ENCODE results near the gene RIMS3. TPM values are rescaled to one million over a fixed set of nuclear protein-coding genes. Genes with fewer than 3 reads are reported as not detected.
"Not testable (repeated sequence)": the region's sequence is repeated elsewhere in the genome, so short reads cannot be mapped to it uniquely, and the experiment has no call there.

Gene RIMS3
- polyA plus RNA-seq, 1 experiment, result 0.33 TPM

GRCh38 chr1:40634901-40635655 lies 30.4 kb downstream of the RIMS3 start:
- Histone ChIP-seq H3K27ac (ENCODE audit: low read depth, low read length) (no peak overlapping the region), H3K4me3 (ENCODE audit: low read depth, low read length) (no peak overlapping the region), H3K9me3 (ENCODE audit: control insufficient read depth, insufficient read depth, low read length) (peaks cover 7% of the 10 kb centered on the region; the same call in 1 of the 2 replicates), H3K27me3 (ENCODE audit: control insufficient read depth, insufficient read depth, low read length) (peaks cover 10% of the 10 kb centered on the region)
- TF ChIP-seq, protein P1, sequence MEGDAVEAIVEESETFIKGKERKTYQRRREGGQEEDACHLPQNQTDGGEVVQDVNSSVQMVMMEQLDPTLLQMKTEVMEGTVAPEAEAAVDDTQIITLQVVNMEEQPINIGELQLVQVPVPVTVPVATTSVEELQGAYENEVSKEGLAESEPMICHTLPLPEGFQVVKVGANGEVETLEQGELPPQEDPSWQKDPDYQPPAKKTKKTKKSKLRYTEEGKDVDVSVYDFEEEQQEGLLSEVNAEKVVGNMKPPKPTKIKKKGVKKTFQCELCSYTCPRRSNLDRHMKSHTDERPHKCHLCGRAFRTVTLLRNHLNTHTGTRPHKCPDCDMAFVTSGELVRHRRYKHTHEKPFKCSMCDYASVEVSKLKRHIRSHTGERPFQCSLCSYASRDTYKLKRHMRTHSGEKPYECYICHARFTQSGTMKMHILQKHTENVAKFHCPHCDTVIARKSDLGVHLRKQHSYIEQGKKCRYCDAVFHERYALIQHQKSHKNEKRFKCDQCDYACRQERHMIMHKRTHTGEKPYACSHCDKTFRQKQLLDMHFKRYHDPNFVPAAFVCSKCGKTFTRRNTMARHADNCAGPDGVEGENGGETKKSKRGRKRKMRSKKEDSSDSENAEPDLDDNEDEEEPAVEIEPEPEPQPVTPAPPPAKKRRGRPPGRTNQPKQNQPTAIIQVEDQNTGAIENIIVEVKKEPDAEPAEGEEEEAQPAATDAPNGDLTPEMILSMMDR (IDR thresholded peaks at IDR 0.05; ENCODE audit: low read depth, low read length), result no peak
- ChIA-PET CTCF (no interaction called here), POLR2A (no interaction called here)
- no peak for DNase-seq (ENCODE audit: low read depth, low spot score)

DNA sequence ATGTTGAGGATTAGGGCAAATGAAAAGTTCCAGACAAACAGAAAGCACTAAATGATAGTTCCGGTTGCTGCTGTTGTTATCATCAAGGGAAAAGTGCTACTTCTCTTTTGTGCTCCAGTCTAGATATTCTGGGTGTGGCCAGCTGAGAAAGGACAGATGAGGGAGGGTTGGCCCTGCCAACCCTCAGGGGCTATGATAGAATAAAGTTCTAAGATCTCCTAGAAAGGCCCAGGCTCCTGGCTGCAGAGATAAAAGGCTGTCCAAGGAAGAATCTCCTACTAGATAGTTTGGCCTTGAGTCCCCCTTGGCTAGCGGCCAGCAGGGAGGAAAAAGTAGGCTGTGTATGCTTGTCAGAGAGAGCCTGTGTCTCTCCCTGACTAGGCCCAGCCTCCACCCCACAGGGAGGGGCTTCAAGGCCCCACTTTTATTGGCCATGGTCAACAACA lies 31.5 kb downstream of the RIMS3 start:
- H3K27ac ChIP-seq (ENCODE audit: low read depth, low read length), result no peak overlapping the region
- CTCF ChIA-PET, result no interaction called here
- peaks cover 7% of the 10 kb centered on the region; the same call in 1 of the 2 replicates for H3K9me3 ChIP-seq (ENCODE audit: control insufficient read depth, insufficient read depth, low read length)
- no peak for DNase-seq (ENCODE audit: low read depth, low spot score)
- no peak overlapping the region for H3K4me3 ChIP-seq (ENCODE audit: low read depth, low read length)
- TF ChIP-seq, protein P1 (IDR thresholded peaks at IDR 0.05; ENCODE audit: low read depth, low read length), result no peak
- POLR2A ChIA-PET, result no interaction called here
- H3K27me3 ChIP-seq (ENCODE audit: control insufficient read depth, insufficient read depth, low read length), result peaks cover 5% of the 10 kb centered on the region

GRCh38 chr1:40633523-40633922 lies 32.0 kb downstream of the RIMS3 start:
- CTCF ChIA-PET, result interaction anchor here (0.6 kb wide), 1 partner anchor 317 kb away, joined by 8 read pairs; no protein-coding TSS in a partner anchor
- H3K27ac ChIP-seq (ENCODE audit: low read depth, low read length), result no peak overlapping the region
- H3K27me3 ChIP-seq (ENCODE audit: control insufficient read depth, insufficient read depth, low read length), result peaks cover 5% of the 10 kb centered on the region
- H3K4me3 ChIP-seq (ENCODE audit: low read depth, low read length), result no peak overlapping the region
- TF ChIP-seq, protein P1 (IDR thresholded peaks at IDR 0.05; ENCODE audit: low read depth, low read length), result no peak
- DNase-seq (ENCODE audit: low read depth, low spot score), result no peak
- H3K9me3 ChIP-seq (ENCODE audit: control insufficient read depth, insufficient read depth, low read length), result peaks cover 7% of the 10 kb centered on the region; the same call in 1 of the 2 replicates
- POLR2A ChIA-PET, result no interaction called here

GRCh38 chr1:40630488-40631223 lies 34.8 kb downstream of the RIMS3 start:
- Histone ChIP-seq H3K9me3 (ENCODE audit: control insufficient read depth, insufficient read depth, low read length) (peaks cover 3% of the 10 kb centered on the region; the same call in 1 of the 2 replicates), H3K4me3 (ENCODE audit: low read depth, low read length) (no peak overlapping the region), H3K27me3 (ENCODE audit: control insufficient read depth, insufficient read depth, low read length) (no peaks in the 10 kb centered on the region), H3K27ac (ENCODE audit: low read depth, low read length) (no peak overlapping the region)
- CTCF ChIA-PET, result interaction anchor here (0.7 to 2.8 kb wide), 5 partner anchors 18 to 219 kb away, joined by 3 to 17 read pairs (median 4); no protein-coding TSS in a partner anchor
- no peak for DNase-seq (ENCODE audit: low read depth, low spot score)
- TF ChIP-seq, protein P1 (IDR thresholded peaks at IDR 0.05; ENCODE audit: low read depth, low read length), result peak; percentile 60
- POLR2A ChIA-PET, result interaction anchor here (0.7 kb wide), 2 partner anchors 139 to 320 kb away, joined by 3 read pairs; no protein-coding TSS in a partner anchor

GRCh38 chr1:40629546-40629945 lies 35.9 kb downstream of the RIMS3 start:
- DNase-seq (ENCODE audit: low read depth, low spot score); H3K9me3 ChIP-seq (ENCODE audit: control insufficient read depth, insufficient read depth, low read length); H3K4me3 ChIP-seq (ENCODE audit: low read depth, low read length); H3K27ac ChIP-seq (ENCODE audit: low read depth, low read length); POLR2A ChIA-PET; H3K27me3 ChIP-seq (ENCODE audit: control insufficient read depth, insufficient read depth, low read length): not testable (repeated sequence)
- CTCF ChIA-PET, result interaction anchor here (1.8 to 2.8 kb wide), 2 partner anchors 39 to 220 kb away, joined by 6 to 17 read pairs; no protein-coding TSS in a partner anchor

All from AG04450 (cell line).